ENCODE data around the gene GRM8. TPM values are rescaled to one million over a fixed set of nuclear protein-coding genes. Genes with fewer than 3 reads are reported as not detected.

Gene GRM8
- total RNA-seq, 1 experiment from 2014 or later = 0.80 TPM

- no peaks in the 10 kb centered on the region for H3K4me1 ChIP-seq (ENCODE audit: insufficient read depth, low read length, poor library complexity, severe bottlenecking)
- H3K9me3 ChIP-seq (ENCODE audit: low read depth, low read length, poor library complexity, severe bottlenecking) = no peaks in the 10 kb centered on the region
- H3K36me3 ChIP-seq (ENCODE audit: insufficient read depth, low read length, poor library complexity, severe bottlenecking) = no peaks in the 10 kb centered on the region
- no TSS peak for BruUV-seq (replicated peaks)
- no peaks in the 10 kb centered on the region for H3K27me3 ChIP-seq (replicated peaks; ENCODE audit: insufficient read depth, low read depth, low read length, poor library complexity)
- H3K4me3 ChIP-seq (ENCODE audit: low read depth, low read length, poor library complexity, severe bottlenecking) = no peak overlapping the region
- no peak for TF ChIP-seq CTCF (conservative IDR thresholded peaks at IDR 0.05; ENCODE audit: low read depth, low read length)
- no peak for TF ChIP-seq EZH2 (IDR thresholded peaks at IDR 0.05; ENCODE audit: borderline replicate concordance, low read depth, low read length, poor library complexity, severe bottlenecking)
- ChIA-PET POLR2A (ENCODE audit: low non-redundant PET) (no interaction called here), CTCF (no interaction called here)
- no peak for DNase-seq (ENCODE audit: low spot score)
- intact Hi-C loops (cut with micrococcal nuclease; ENCODE audit: unreplicated experiment) = no loop called here
- H3K27ac ChIP-seq (ENCODE audit: low read depth, low read length, poor library complexity, severe bottlenecking) = no peak overlapping the region
Measured at GRCh38 chr7:126799541-126799940, 453.2 kb downstream of the GRM8 start.

- H3K9me3 ChIP-seq (ENCODE audit: low read depth, low read length, poor library complexity, severe bottlenecking) = no peaks in the 10 kb centered on the region
- no TSS peak for BruUV-seq (replicated peaks)
- ChIA-PET POLR2A (ENCODE audit: low non-redundant PET) (no interaction called here), CTCF (interaction anchor here (1.0 kb wide), 1 partner anchor 11 kb away, joined by 3 read pairs; no protein-coding TSS in a partner anchor)
- H3K36me3 ChIP-seq (ENCODE audit: insufficient read depth, low read length, poor library complexity, severe bottlenecking) = no peaks in the 10 kb centered on the region
- intact Hi-C loops (cut with micrococcal nuclease; ENCODE audit: unreplicated experiment) = no loop called here
- no peaks in the 10 kb centered on the region for H3K4me1 ChIP-seq (ENCODE audit: insufficient read depth, low read length, poor library complexity, severe bottlenecking)
- no peak overlapping the region for H3K27ac ChIP-seq (ENCODE audit: low read depth, low read length, poor library complexity, severe bottlenecking)
- no peak for DNase-seq (ENCODE audit: low spot score)
- no peaks in the 10 kb centered on the region for H3K27me3 ChIP-seq (replicated peaks; ENCODE audit: insufficient read depth, low read depth, low read length, poor library complexity)
- H3K4me3 ChIP-seq (ENCODE audit: low read depth, low read length, poor library complexity, severe bottlenecking) = no peak overlapping the region
- TF ChIP-seq EZH2 (IDR thresholded peaks at IDR 0.05; ENCODE audit: borderline replicate concordance, low read depth, low read length, poor library complexity, severe bottlenecking) (no peak), CTCF (conservative IDR thresholded peaks at IDR 0.05; ENCODE audit: low read depth, low read length) (no peak)
Measured at GRCh38 chr7:126792521-126792920, 460.2 kb downstream of the GRM8 start.

- Histone ChIP-seq H3K9me3 (ENCODE audit: low read depth, low read length, poor library complexity, severe bottlenecking) (no peaks in the 10 kb centered on the region), H3K27ac (ENCODE audit: low read depth, low read length, poor library complexity, severe bottlenecking) (no peak overlapping the region), H3K4me1 (ENCODE audit: insufficient read depth, low read length, poor library complexity, severe bottlenecking) (no peaks in the 10 kb centered on the region), H3K4me3 (ENCODE audit: low read depth, low read length, poor library complexity, severe bottlenecking) (no peak overlapping the region), H3K36me3 (ENCODE audit: insufficient read depth, low read length, poor library complexity, severe bottlenecking) (no peaks in the 10 kb centered on the region), H3K27me3 (replicated peaks; ENCODE audit: insufficient read depth, low read depth, low read length, poor library complexity) (no peaks in the 10 kb centered on the region)
- ChIA-PET CTCF (interaction anchor here (1.0 kb wide), 1 partner anchor 12 kb away, joined by 3 read pairs; no protein-coding TSS in a partner anchor), POLR2A (ENCODE audit: low non-redundant PET) (no interaction called here)
- TF ChIP-seq CTCF (conservative IDR thresholded peaks at IDR 0.05; ENCODE audit: low read depth, low read length) (no peak), EZH2 (IDR thresholded peaks at IDR 0.05; ENCODE audit: borderline replicate concordance, low read depth, low read length, poor library complexity, severe bottlenecking) (no peak)
- no TSS peak for BruUV-seq (replicated peaks)
- no peak for DNase-seq (ENCODE audit: low spot score)
- intact Hi-C loops (cut with micrococcal nuclease; ENCODE audit: unreplicated experiment) = no loop called here
Measured at GRCh38 chr7:126791306-126791705, 461.4 kb downstream of the GRM8 start.
